NCI-H146 treated with DMSO at 0.1 percent for 48 hours (cell line): ENCODE data around the gene NEIL3.
"Not testable (repeated sequence)": the region's sequence is repeated elsewhere in the genome, so short reads cannot be mapped to it uniquely, and the experiment has no call there.

ENCODE experiments used
- DNase-seq: peaks from one replicate; lab custom pipeline; 2025; ENCODE audit not compliant: unreplicated experiment; lab: John Stamatoyannopoulos, UW

NEIL3 gene

DNA sequence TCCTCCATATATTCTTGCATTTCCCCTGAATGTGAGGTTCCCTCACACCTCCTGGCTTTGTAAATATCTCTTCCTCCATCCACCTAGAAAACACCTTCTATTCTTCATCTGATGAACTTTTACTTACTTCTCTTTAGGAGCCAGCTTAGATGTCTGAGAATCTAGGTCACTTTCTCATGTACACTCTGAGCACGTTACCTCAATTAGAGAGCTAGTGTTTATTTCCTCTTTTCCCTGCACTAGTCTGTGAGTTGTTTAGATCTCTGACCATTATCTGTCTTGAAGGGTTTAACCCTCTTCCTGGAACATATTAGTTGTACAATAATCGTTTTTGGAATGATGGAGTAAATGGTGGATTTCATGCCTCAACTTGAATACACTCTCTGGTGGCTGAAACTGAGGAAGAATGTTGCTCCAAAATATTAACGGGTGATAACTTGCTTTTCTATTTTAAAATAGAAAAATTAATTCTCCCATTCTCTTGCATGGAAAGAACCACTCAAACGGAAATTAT is 8.5 kb upstream of the NEIL3 start:
- DNase-seq, result no peak

- DNase-seq, result no peak
Measured at GRCh38 chr4:177302371-177303100, 7.1 kb upstream of the NEIL3 start.

DNA sequence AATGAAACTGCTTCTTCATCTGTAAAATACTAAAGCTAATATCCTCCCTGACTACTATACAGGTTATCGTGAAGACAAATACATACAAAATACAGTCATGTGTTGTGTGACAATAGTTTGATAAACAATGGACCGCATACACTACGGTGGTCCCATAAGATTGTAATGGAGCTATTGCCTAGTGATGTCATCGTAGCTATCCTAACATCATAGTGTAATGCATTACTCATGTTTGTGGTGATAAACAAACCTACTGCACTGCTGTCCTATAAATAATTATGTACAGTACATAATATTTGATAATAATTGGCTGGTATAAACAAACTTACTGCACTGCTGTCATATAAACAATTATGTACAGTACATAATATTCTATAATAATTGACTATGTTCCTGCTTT is 5.6 kb upstream of the NEIL3 start:
- DNase-seq, result no peak

GRCh38 chr4:177304864-177305263 is 4.8 kb upstream of the NEIL3 start:
- not testable (repeated sequence) for DNase-seq

DNA sequence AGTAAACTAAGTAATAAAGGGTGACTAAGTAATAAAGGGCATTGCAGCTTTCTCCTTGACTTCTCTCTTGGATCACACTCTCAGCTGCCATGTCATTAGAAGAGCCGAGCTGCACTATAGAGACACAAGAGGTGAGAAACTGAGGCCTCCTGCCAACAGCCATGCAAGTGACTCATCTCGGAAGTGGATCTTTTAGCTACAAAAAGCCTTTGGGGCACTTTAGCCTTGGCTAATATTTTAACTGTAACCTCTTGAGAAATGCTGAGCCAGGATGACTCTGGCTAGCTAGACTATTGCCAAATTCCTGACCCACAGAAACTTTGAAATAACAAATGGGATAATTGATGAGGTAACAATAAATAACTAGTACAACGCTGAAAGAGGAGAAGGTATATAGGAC is 1.5 kb upstream of the NEIL3 start:
- no peak for DNase-seq

GRCh38 chr4:177308847-177309521 is 690 bp upstream of the NEIL3 start:
- DNase-seq, result no peak

DNA sequence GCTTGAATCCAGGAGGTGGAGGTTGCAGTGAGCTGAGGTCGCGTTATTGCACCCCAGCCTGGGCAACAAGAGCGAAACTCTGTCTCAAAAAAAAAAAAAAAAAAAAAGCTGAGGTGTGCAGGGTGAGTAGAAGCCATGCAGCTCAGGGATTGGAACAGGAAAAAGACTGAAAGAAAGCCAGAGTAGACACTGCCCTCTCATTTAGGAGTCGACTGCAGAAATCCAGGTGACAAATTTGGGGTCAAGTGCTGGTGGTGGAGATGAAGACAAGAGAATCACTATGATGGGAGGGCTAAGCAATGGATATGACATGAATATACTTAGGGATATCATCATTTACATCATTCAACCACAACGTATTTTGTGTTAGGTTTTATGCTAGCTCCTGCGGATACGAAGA is 1.9 kb downstream of the NEIL3 start:
- no peak for DNase-seq

DNA sequence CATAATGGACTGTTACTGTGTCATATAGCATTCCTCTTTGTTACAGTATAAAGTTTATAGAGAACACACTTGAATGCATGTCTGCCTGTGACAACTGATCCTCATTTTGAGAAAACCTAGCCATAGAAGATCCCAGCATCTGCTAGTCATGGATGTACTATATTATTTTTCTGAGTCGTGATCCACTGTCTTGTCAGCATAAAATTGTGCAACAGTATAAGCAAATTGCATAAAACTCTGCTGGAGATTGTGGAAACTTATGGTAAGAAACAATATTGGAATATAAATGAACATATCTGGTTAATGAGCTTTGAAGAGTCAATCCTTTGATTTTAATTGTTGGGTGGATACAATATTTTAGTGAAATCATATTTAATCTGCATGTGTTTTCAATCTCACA is 3.6 kb downstream of the NEIL3 start:
- DNase-seq, result no peak

GRCh38 chr4:177315767-177316464 is 6.2 kb downstream of the NEIL3 start:
- DNase-seq, result no peak

DNA sequence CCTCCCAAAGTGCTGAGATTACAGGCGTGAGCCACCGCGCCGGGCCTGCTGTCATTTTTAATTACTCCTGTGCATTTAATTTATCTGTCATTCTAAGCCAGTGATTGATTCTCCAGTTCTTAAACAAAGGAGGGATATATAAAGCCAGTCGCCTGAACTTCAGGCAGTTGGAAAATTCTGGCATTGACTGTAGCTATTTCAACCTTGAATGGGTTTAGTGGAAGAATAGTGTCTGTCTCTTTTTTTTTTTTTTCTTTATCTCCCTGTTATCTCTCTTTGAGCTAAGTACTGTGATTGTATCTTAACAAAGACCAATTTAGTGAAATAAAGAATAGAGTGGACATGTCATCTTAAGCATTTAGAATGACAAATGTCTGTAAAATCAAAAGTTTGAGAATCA is 11.0 kb downstream of the NEIL3 start:
- no peak for DNase-seq

DNA sequence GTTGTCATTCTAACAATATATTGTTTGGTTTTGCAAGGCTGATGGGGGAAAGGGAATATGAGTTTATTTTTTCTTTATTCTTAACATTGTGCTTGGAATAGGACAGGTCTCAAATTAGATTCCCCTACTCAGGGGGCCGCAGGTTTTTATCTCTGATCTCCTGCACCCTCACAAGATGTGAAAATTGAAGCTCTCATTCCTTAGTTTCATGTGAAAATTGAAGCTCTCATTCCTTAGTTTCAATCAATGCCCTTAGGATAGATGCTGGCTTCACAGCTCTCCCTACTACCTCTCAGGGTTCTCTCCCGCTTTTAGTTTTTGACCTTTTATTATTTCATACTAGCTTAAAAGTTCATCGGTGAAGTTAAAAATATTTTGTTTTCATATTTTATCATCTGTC is 12.0 kb downstream of the NEIL3 start:
- no peak for DNase-seq

DNA sequence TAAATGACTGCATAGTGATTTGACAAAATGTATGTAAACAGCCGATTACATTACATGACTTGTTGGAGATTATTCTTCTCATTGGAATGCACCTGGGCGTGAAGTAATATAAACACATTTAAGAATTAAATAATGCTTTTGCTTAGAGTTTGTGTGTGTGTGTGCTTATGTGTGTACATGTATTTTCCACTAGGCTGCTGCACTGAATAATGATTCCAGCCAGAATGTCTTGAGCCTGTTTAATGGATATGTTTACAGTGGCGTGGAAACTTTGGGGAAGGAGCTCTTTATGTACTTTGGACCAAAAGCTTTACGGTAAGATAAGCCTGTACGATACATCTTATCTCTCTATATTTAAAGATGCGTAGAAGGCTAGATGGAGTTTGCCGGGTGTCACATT is 12.6 kb downstream of the NEIL3 start:
- no peak for DNase-seq

- DNase-seq, result no peak
Measured at GRCh38 chr4:177322881-177323280, 13.2 kb downstream of the NEIL3 start.

GRCh38 chr4:177323416-177323815 is 13.7 kb downstream of the NEIL3 start:
- DNase-seq, result no peak

GRCh38 chr4:177332119-177332518 is 22.4 kb downstream of the NEIL3 start:
- no peak for DNase-seq

- no peak for DNase-seq
Measured at GRCh38 chr4:177339477-177340374, 30.1 kb downstream of the NEIL3 start.

DNA sequence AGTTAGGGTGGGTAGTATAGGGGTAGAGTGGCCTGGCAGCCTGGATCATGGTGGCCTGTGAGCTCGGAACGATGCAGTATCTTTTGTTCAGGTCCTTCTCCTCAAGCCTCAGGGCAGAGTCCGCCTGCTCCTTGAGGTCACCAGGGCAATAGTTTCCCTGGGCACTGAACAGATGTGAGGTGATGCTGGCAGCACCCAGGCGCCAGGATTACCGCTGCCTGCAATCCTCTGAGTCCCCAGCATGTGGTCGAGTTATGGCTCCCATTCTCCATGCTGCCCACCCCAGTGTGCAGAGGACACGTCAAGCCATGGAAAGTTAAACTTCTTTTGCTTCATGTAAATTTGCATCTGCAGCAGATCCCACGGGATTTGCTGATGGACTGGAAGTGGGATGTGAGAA is 38.7 kb downstream of the NEIL3 start:
- no peak for DNase-seq

DNA sequence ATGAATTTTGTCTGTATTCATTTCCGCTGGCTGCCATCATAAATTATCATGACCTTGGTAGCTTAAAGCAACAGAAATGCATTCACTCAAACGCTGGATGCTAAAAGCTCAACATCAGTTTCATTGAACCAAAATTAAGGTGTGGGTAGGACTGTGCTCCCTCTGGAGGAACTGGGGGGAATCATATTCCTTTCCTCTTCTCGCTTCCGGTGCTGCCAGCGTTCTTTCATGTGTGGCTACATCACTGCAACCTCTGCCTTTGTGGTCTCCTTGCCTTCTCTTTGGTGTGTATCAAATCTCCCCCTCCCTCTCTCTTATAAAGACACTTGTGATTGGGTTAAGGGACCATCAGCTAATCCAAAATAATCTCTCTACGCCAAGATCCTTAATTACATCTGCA is 39.5 kb downstream of the NEIL3 start:
- DNase-seq, result no peak

DNA sequence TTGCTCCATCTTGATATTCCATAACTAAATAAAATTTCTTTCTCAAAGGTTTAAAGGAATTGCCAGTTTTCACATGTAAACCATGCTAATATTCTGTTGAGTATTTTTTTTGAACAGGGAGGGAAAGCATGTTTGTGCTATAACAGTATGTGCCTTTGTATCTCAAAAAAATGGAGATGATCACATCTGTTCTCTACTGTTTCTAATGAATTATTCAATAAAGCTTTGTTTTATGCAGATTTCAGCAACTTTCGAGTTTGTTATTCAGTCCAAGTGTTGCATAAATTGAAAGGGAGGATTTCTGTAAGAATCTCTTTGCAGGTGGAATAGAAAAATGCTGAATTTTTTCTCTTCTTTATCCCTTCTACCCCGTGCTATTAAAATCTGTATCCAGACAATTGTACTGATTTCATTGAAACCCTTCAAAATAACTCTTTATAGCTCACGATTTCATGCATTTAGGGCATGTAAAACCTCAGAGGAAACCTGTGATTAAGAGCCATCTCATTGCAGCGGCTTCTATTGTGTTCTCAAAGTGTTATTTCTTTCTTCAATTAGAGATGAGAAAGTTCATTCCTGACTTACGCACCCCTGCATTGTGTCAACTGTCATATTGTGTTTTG is 42.1 kb downstream of the NEIL3 start:
- DNase-seq, result no peak

- no peak for DNase-seq
Measured at GRCh38 chr4:177356206-177356605, 46.5 kb downstream of the NEIL3 start.

DNA sequence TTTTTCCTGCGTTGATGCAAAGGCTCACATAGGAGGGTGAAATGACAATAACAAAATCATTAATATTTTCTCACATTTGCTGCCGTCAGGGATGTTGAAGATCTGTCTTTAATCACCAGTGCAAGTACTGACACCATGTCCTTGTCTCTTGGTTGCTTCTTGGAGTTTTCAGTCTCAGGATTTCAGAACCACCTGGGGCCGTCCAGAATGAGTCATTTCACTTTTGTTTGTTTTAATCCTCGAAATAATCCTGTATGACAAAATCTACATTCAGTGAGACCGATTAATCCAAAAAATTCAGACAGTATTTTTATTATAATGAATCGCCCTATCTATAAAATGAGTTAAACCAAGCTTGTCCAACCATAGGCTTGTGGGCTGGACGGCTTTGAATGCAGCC is 47.2 kb downstream of the NEIL3 start:
- no peak for DNase-seq
